Midbrain (tissue), 1 donor: ENCODE data around the gene SERINC2.
A peak's percentile ranks its signal among the peaks of the same experiment; 100 is the strongest.
"Not testable (repeated sequence)": the region's sequence is repeated elsewhere in the genome, so short reads cannot be mapped to it uniquely, and the experiment has no call there.

Experiments used
- DNase-seq: peaks from one replicate; lab custom pipeline; 2025; lab: John Stamatoyannopoulos, UW

Gene SERINC2

DNA sequence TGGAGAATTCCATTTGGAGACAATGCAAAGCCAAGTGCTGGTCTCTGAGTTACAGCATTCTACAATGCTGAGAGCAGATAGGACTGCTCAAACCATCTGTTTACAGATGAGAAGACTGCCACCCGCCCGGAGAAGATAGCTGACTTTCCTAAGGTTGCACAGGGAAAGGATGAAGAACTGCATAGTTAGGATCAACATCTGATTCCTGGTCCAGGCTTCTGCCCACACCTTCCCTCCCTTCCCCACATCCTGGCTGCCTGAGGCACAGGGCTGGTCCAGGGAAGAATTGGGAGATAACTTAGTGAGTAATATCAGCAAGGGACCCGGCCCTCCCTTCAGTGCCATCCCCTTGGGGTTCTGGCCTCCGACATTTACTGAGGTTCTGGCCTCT lies 2.0 kb downstream of the SERINC2 start:
- no peak for DNase-seq

DNA sequence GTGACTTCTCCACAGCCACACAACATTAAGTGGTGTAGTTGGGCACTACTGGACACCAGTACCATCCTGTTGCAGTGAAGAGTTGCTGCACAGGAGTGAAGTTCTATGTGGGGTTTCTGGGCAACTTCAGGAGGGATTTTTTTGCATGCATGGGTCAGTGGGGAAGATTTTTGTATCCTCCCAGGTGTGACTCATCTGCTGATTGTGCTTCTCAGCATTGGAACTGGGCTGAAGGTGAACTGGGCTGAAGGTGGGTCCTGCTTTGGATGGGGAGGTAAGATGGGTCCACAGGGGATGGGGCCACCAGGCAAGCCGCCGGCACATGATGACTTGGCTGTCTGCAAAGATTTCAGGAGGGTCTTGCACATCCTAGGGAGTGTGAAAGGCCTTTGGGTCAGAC lies 2.6 kb downstream of the SERINC2 start:
- no peak for DNase-seq

DNA sequence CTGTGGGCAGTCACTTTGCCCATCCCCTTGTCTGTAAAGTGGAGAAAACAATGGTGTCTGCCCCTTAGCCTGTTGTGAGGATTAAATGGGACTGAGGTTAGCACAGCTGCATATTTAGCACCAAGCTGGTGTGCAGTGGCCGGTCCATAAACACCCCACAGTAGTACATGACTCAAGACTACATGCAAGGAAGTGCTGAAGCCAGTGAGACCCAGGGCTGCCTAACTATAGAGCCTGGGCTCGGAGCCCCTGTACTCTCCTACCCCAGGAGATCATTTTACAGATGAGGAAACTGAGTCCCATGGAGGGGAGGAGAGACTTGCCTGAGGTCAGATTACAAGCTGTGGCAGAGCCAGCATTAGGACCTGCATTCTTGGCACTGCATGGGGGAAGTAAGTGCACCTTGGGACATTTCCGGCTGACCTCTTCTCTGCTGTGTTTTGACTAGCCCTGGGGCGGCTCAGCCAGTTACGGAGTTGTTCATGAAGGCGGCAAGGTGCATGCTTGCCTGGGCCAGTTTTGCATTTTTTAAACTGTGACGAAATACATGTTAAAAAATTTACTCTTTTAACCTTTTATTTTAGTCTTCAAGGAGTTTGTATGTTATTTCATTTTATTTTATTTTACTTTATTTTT lies 3.2 kb downstream of the SERINC2 start:
- no peak for DNase-seq

DNA sequence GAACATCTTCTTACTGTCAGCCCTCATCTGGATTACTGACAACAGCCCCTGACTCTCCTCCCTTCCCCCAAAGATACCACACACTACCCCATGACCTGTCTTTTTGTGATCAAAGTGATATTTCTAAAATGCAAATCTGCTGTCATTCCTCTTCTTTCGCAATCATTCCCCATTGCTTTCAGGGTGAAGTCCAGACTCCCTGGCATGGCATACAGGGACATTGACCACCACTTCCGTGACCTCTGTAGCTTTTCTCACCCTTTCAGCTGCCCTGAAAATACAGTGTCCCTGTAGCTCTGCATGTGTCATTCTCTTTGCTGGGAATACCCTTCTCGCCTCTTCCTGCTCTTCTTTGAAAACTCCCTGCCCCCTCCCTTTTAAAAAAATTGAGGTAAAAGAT lies 4.1 kb downstream of the SERINC2 start:
- no peak for DNase-seq

DNA sequence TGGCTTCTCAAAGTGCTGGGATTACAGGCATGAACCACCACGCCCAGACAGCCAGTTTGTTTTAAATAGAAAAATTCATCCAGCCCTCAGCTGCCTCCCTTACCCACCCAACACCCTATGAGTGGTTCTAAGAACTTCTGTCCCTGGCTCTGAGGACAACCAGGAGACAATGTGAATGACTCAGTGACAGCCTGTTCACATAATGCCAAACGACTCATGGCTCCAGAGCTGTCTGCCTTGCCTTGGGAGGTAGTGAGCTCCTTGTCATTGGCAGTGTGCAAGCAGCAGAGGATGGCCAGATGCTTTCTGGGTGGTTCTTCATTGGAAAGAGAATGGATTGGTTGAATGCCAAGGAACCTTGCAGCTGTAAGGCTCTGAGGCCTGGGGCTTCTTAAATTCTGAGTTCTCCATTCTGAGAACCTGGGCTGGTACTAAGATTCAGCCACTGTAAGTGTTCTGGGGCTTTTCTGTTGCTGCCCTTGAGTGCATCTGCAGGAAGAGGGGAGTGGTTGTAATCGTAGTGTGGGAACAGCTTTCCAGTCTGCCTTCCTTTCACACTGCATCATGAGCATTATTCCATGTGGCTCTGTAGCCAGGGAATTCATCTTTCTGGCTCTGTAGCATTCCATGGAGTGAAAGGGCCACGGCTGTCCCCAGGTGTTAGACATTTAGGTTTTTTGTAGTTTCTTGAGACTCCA lies 5.8 kb downstream of the SERINC2 start:
- no peak for DNase-seq

DNA sequence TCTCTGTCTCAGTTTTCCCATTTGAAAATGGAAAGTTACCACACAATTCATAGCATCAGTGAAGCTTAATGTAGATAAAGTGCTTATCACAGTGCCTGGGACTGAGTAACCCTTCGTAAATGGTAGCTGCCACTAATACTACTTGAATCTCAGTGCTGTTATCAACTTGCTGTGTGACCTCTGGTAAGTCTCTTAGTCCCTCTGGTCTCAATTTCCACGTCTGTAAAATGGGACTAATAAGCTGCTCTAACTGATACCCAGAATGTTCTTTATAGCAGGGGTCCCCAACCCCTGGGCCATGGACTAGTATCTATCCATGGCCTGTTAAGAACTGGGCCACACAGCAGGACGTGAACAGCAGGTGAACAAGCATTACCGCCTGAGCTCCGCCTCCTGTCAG lies 7.7 kb downstream of the SERINC2 start:
- DNase-seq, result no peak

DNA sequence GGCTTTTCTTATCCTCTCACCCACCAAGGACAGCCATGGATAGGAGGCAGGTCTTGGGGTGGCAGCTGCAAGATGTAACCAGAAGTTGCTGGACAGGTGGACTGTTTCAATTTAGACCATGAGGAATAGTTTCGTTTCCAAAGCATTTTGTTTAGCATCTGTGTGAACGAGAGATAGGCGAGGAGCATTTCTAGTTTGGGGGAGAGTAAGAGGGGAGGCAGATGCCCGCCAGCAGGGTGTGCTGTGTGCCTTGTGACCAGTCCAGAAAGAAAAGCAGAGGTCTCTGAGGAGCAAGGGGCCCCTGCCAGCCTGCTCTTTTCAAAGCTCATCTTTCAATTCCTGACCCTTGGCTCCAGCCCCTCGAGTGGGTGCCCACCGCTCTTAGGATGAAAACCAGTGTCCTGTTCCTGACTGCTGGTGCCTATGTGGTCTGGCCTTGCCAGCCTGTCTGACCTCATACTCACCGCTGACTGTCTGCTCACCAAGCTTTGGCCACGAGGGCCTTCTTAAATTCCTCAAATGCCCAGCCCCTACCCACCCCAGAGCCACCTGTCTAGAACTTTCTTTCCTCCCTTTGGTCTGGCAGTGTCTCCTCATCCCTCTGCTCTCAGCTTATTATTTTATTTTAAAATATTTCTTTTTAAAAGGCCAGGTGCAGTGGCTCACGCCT lies 8.5 kb downstream of the SERINC2 start:
- no peak for DNase-seq

DNA sequence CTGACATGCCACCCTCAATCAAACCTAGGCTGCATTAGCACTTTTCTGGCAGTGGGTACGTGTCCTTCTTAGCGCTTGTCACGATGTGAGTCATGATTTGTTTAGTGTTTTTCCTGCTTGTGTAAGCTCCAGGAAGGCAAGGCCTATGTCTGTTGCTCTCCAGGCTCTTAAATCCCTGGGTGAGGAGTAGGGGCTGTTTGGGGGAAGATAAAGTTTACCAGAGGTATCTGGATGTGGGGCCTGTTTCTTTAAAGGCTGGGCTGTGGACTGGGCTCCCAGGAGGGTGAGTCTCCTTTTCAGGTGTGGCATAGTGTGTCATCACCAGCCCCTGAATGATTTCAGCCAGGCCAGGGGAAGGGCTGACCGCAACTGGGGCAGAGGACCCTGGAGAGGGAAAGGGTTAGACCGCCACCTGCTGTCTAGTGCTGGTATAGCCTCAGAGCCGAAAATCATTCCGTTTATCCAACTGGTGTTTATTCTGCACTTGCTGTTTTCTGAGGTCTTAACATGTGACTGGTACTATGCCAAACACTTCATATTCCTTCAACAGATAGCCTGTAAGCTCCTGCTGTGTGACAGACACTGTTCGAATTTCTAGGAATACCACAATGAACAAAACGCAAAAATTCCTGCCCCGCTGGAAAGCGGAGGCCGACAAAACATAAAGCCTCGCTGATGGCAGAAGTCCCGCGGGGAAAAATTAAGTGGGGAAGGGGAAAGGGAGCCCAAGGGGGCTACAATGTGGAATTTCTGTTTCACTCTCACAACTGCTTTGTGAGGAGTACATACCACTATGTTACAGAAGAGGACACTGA lies 9.7 kb downstream of the SERINC2 start:
- DNase-seq, result peak; percentile 82

DNA sequence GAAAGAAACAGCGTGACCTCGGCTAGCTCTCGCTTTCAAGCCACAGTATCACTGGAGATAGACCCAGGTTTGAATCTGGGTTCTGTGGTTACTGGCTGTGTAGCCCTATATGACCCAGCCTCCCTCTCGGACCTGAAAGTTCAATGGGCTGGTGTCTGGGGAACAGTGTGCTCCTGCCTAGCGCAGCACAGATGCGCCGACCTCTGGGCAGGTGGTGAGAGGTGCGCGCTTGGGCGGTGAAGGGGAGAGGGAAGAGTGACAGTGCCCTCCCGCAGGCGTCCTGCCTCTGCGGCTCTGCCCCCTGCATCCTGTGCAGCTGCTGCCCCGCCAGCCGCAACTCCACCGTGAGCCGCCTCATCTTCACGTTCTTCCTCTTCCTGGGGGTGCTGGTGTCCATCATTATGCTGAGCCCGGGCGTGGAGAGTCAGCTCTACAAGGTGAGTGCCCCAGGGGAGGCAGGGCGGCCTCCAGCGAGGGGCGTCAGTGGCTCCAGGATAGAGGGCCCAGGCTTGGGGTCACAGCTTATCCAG lies 10.5 kb downstream of the SERINC2 start:
- no peak for DNase-seq

DNA sequence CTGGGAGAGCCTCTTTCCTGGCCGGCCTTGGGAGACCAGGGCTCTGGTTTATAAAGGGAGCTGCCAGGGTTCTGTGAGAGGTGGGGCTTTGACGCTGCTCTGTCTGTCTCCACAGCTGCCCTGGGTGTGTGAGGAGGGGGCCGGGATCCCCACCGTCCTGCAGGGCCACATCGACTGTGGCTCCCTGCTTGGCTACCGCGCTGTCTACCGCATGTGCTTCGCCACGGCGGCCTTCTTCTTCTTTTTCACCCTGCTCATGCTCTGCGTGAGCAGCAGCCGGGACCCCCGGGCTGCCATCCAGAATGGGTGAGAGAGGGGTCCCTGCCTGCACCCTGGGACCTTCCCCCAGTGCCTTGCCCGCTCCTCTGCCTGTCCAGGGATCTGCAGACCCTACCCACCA lies 11.6 kb downstream of the SERINC2 start:
- no peak for DNase-seq

DNA sequence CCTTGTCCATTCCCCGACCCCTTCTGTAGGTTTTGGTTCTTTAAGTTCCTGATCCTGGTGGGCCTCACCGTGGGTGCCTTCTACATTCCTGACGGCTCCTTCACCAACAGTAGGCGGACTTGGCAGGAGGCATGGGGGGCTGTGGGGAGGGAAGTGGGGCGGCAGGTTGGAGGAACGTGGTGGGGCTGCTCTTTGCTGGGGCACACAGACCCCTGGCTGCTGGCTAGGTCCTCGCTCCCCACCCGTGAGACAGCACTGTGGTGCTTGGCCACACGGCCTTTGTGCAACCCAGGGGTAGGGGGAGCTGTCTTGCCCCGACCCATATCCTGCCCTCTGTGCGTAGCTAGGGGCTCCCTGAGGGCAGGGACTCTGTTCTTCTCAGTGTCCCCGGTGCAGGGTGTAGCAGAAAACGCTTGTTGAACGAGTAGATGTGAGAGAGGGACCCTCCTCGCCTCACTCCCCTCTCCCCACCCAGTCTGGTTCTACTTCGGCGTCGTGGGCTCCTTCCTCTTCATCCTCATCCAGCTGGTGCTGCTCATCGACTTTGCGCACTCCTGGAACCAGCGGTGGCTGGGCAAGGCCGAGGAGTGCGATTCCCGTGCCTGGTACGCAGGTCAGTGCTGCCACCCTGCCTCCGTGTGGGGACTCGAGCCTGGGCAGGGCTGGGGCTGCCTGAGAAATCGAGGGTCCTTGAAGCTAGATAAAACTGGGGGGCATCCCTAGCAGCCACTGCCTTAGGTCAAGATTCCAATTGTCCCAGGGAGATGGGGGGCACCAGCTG lies 12.5 kb downstream of the SERINC2 start:
- DNase-seq, result no peak

DNA sequence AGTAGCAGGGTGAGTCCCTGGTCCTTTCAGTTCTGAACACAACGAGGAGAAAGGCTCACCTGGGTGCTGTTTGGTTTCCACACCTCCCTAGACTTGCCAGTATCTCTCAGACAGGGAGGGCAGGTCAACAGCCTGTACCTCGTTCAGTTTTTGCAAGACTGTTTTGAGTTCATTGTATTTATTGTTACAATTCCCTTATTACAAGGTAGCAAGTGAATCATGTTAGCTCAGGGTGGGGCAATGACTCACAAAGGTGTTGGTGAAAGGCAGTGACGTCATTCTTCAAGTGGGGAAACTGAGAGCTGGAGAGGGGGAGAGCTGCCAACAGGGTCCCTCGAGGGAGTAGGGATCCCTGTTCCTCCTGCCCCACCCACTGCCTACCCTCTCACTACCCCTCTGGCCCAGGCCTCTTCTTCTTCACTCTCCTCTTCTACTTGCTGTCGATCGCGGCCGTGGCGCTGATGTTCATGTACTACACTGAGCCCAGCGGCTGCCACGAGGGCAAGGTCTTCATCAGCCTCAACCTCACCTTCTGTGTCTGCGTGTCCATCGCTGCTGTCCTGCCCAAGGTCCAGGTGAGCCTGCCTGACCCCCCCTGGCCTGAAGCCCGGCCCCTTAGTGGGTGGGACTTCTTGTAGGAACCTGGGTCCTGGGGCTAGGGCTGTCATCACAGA lies 13.4 kb downstream of the SERINC2 start:
- DNase-seq, result no peak

DNA sequence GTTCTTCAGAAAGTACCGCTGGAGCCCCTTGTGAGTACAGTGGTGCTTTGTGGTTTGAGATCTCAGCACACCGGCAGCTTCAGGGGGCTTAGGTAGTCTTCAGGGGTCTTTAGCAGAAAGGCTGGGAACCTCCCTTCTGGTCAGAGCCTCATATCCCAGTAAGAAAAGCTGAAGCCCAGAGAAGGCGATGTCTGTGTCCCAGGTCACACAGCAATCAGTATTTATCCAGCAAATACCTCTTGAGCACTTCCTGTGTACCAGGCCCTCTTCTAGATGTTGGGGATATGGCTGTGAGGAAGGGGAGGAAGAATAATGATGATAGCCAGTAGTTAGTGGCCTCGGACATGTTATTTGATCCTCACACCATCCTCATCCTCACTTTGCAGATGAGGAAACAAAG lies 14.3 kb downstream of the SERINC2 start:
- no peak for DNase-seq

DNA sequence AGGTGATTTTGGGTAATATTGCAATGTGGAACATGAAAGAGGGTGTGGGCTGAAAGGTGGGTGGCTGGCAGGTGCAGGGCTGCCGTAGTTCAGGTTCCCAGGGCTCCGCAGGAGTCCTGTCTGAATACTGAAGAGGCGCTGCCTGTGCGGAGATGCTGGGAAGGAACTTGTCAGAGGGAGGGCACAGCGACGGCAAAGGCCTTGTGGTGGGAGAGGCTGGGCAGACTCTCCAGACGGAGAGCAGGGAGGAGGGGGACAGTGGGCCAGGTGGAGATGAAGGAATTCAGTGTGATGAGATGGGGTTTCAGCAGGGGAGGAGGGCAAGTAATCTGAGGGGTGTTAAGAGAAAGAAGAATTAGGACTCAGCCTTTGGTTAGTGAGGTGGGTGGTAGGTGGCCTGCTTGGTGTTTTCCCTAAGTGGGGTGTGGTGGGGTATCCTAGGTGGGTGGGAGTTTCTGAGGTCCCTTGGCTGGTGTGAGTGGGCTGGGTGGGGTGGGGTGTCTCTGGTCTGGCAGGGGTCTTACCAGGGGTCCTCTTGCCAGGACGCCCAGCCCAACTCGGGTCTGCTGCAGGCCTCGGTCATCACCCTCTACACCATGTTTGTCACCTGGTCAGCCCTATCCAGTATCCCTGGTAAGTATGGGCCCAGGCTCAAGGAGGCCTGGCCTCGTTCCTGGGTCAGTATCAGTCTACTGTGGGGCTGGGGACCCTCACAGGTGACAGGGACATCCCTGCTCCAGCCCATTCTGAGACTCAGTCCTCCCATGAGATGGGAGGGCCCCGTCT lies 15.6 kb downstream of the SERINC2 start:
- no peak for DNase-seq

DNA sequence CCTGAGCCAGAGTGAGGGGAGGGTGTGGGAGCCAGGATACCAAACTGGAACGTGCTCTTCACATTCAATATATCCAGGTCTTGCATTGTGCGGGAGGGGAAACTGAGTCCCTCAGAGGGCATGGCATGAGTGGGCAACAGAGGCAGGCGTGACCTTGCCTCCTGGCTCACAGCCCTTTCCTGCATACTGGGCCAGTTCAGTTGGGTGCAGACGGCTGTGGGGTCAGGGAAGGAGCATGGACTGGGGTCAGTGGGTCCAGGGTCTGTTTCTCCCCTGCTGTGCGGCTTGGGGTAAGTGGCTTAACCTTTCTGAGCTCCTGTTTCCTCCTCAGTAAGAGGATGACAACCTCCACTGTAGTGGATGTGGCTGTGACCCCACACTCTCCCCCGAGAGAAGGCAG lies 16.6 kb downstream of the SERINC2 start:
- no peak for DNase-seq

DNA sequence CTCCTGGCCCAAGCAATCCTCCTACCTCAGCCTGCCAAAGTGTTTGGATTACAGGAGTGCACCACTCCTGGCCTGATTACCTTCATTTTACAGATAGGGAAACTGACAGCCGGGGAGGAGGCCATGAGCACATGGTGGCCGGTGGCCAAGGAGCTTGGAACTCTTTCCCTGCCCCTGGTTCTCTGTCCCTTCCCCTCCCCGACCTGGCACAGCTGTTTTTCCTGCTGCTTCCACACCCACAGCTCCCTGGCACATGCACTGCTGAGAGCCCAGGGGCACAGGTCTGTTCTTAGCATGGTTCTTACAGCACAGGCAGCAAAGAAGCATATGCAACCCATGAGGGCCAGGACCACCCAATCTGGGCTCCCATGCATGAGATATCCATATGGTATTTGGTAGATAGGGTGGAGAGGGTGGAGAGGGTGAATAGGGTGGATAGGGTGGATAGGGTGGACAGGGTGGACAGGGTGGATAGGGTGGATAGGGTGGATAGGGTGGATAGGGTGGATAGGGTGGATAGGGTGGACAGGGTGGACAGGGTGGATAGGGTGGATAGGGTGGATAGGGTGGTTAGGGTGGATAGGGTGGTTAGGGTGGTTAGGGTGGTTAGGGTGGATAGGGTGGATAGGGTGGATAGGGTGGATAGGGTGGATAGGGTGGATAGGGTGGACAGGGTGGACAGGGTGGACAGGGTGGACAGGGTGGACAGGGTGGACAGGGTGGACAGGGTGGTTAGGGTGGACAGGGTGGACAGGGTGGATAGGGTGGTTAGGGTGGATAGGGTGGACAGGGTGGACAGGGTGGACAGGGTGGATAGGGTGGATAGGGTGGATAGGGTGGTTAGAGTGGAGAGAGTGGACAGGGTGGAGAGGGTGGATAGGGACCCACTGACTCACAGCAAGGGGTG lies 18.6 kb downstream of the SERINC2 start:
- not testable (repeated sequence) for DNase-seq

DNA sequence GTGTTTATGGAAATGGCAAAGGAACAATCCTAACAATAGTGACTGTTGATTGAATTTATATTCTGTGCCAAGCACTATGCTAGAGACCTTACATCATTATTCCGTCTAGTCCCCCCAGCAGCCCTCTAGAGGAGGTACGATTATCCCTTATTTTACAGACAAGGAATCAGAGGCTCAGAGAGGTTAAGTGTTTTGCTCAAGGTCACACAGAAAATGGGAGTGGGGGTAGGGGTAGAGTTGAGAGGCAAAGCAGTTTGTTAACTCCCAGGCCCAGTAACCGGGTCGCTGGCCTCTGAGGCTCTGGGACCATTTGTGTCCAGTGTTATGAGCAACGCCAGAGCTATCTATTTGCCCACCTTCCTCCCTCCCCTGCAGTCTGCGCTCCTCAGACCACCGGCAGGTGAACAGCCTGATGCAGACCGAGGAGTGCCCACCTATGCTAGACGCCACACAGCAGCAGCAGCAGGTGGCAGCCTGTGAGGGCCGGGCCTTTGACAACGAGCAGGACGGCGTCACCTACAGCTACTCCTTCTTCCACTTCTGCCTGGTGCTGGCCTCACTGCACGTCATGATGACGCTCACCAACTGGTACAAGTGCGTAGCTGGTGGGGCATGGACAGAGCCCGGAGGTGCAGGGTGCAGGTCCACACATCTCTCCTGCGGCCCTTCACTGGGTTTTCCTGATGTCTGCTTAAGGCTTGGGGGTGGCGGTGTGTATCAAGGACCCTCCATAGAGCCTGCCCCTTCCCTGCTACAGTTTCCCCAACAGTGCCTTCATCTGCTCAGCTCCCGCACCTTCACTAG lies 19.8 kb downstream of the SERINC2 start:
- no peak for DNase-seq

DNA sequence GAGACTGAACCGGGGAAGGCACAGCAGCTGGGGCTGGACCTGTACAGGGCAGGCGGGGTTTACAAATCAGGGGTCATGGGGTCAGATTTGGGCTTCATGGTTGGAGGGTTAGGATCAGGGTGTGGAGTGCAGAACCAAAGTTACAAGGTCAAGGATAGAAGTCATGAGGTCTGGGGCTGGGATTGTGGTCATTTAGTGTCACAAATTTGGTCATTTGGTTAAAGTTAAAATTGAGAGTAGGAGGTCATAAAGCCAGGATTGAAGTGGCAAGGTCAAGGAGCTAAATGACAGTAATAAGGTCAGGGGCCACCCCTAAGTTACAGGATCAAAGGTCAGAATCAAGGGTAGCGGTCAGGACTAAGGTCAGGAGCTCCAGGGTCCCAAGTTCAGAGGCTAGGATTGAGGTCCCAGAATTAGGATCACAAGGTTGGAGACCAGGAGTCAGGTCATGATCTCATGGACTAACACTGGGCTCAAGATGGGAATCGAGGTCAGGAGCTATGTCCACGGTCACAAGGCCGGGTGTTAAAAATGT lies 20.4 kb downstream of the SERINC2 start:
- no peak for DNase-seq
